Ascending aorta (tissue), 2 donors: ENCODE results near the gene MAP7D1. TPM values are rescaled to one million over a fixed set of nuclear protein-coding genes. Genes with fewer than 3 reads are reported as not detected.
"Not testable (repeated sequence)": the region's sequence is repeated elsewhere in the genome, so short reads cannot be mapped to it uniquely, and the experiment has no call there.

ENCODE experiments used
- DNase-seq, 2 donors: peaks; one replicate each; pipeline ENCODE4 v3.0.0-alpha.2; 2019; ENCODE audit warnings: low spot score in 2 of 2
- H3K27ac ChIP-seq, 2 donors: fragments of 200-600 bp; sonication (generic); one replicate each; pipeline ENCODE4 v1.5.1; 2016 to 2017; ENCODE audit warnings: mild to moderate bottlenecking in 1 of 2
- H3K27me3 ChIP-seq: fragments of 200-600 bp; sonication (generic); one replicate; pipeline ENCODE4 v1.5.1; 2017
- H3K36me3 ChIP-seq, 2 donors: fragments of 200-600 bp; sonication (generic); one replicate each; pipeline ENCODE4 v1.5.1; 2016
- H3K4me1 ChIP-seq, 2 donors: fragments of 200-600 bp; sonication (generic); one replicate each; pipeline ENCODE4 v1.5.1; 2016 to 2017; ENCODE audit warnings: mild to moderate bottlenecking in 1 of 2
- H3K4me3 ChIP-seq, 2 donors: fragments of 200-600 bp; sonication (generic); one replicate each; pipeline ENCODE4 v1.5.1; 2016 to 2017; ENCODE audit warnings: mild to moderate bottlenecking in 1 of 2
- H3K9me3 ChIP-seq, 2 donors: fragments of 200-600 bp; sonication (generic); one replicate each; pipeline ENCODE4 v1.5.1; 2016
- CTCF ChIP-seq, 3 experiments: fragments of 200-600 bp in 2 of 3; fragments of 450-650 bp in 1 of 3; sonication (generic) in 2 of 3; IDR thresholded peaks; one replicate each; pipeline ENCODE4 v1.5.1; 2016 to 2019; ENCODE audit warnings: antibody characterized with exemption in 3 of 3, mild to moderate bottlenecking in 1 of 3, moderate library complexity in 1 of 3
- intact Hi-C: fragments of 100-400 bp; cut with DNase I; formaldehyde crosslinking; loops from one replicate; pipeline ENCODE4 v1.15.1; 2023
- total RNA-seq: library from RNA; depleted of rRNA; stranded (reverse); fragments of >200 nt; gene quantifications from one replicate; pipeline ENCODE4 v1.1.0, GENCODE V29; 2016

MAP7D1 gene
- total RNA-seq, 1 donor from 2014 or later: 209 TPM

- Histone ChIP-seq H3K4me3 (peak overlapping the region; percentile 95 to 100), H3K4me1 (peaks cover 35 to 47% of the 10 kb centered on the region in 2 donors), H3K27ac (peak overlapping the region; percentile 98 to 100), H3K9me3 (no peaks in the 10 kb centered on the region), H3K27me3 (no peaks in the 10 kb centered on the region), H3K36me3 (peaks cover 0 to 2% of the 10 kb centered on the region in 2 donors)
- no peak for TF ChIP-seq CTCF (IDR thresholded peaks at IDR 0.05)
- DNase-seq: no peak
- intact Hi-C loops: loop anchor here (2.0 to 10.0 kb wide), 2 partner anchors 31 to 227 kb away; partner anchors contain the start of gene STK40
Measured at GRCh38 chr1:36157115-36157903, 1.3 kb downstream of the MAP7D1 start.

GRCh38 chr1:36157973-36158826, 2.2 kb downstream of the MAP7D1 start:
- Histone ChIP-seq H3K9me3 (no peaks in the 10 kb centered on the region), H3K36me3 (peaks cover 0 to 2% of the 10 kb centered on the region in 2 donors), H3K4me1 (peaks cover 41 to 54% of the 10 kb centered on the region in 2 donors), H3K4me3 (peak overlapping the region; percentile 95 to 100), H3K27ac (peak overlapping the region; percentile 98 to 100), H3K27me3 (no peaks in the 10 kb centered on the region)
- no peak for TF ChIP-seq CTCF (IDR thresholded peaks at IDR 0.05)
- DNase-seq: no peak
- intact Hi-C loops: loop anchor here (2.0 to 10.0 kb wide), 2 partner anchors 31 to 227 kb away; partner anchors contain the start of gene STK40

- Histone ChIP-seq H3K4me3 (peak overlapping the region in 1 of 2 donors; percentile 100), H3K27ac (peak overlapping the region; percentile 20 to 100)
Measured at GRCh38 chr1:36158827-36159252, 2.9 kb downstream of the MAP7D1 start.

GRCh38 chr1:36159614-36160387, 3.8 kb downstream of the MAP7D1 start:
- no peaks in the 10 kb centered on the region for H3K9me3 ChIP-seq
- peak overlapping the region; percentile 90 to 100 for H3K27ac ChIP-seq
- no peaks in the 10 kb centered on the region for H3K27me3 ChIP-seq
- peaks cover 0 to 2% of the 10 kb centered on the region in 2 donors for H3K36me3 ChIP-seq
- H3K4me1 ChIP-seq: peaks cover 41 to 52% of the 10 kb centered on the region in 2 donors
- no peak for DNase-seq
- TF ChIP-seq CTCF (IDR thresholded peaks at IDR 0.05): no peak
- H3K4me3 ChIP-seq: peak overlapping the region in 1 of 2 donors; percentile 63
- intact Hi-C loops: loop anchor here (10.0 kb wide), 1 partner anchor 225 kb away; the partner anchor contains the start of gene STK40

More at GRCh38 chr1:36158827-36159252, 2.9 kb downstream of the MAP7D1 start:
- H3K36me3 ChIP-seq, H3K9me3 ChIP-seq, DNase-seq, H3K27me3 ChIP-seq: not testable (repeated sequence)
- H3K4me1 ChIP-seq: peaks cover 41 to 54% of the 10 kb centered on the region in 2 donors
- intact Hi-C loops: loop anchor here (10.0 kb wide), 1 partner anchor 226 kb away; the partner anchor contains the start of gene STK40

GRCh38 chr1:36160388-36160948, 4.5 kb downstream of the MAP7D1 start:
- Histone ChIP-seq H3K27ac (peak overlapping the region; percentile 90 to 100), H3K4me3 (peak overlapping the region; percentile 41 to 63), H3K27me3 (no peaks in the 10 kb centered on the region), H3K9me3 (no peaks in the 10 kb centered on the region), H3K36me3 (peaks cover 0 to 2% of the 10 kb centered on the region in 2 donors), H3K4me1 (peaks cover 36 to 47% of the 10 kb centered on the region in 2 donors)
- TF ChIP-seq CTCF (IDR thresholded peaks at IDR 0.05): no peak
- intact Hi-C loops: no loop called here
- DNase-seq: no peak
